Measurements from ENCODE around the gene RCOR1. TPM values are rescaled to one million over a fixed set of nuclear protein-coding genes. Genes with fewer than 3 reads are reported as not detected.
A peak's percentile ranks its signal among the peaks of the same experiment; 100 is the strongest.

RCOR1 gene
- total RNA-seq (10 to 100 TPM; 11.1 to 16.9 (median 13.2) TPM), polyA plus RNA-seq (1 to 10 TPM; 3.1 to 5.7 TPM)
- long read RNA-seq, donor 1, full-length matches to known transcripts = 4 of 9 reads
- long read RNA-seq, donor 1, partial matches to known transcripts = 4 of 9 reads
- long read RNA-seq, donor 1, other reads (novel, unspliced or antisense) = 1 of 9 reads
- long read RNA-seq, donor 2, full-length matches to known transcripts = 2 of 5 reads
- long read RNA-seq, donor 2, partial matches to known transcripts = 1 of 5 reads
- long read RNA-seq, donor 2, other reads (novel, unspliced or antisense) = 2 of 5 reads
- long read RNA-seq, donor 3, partial matches to known transcripts = 9 of 10 reads
- long read RNA-seq, donor 3, other reads (novel, unspliced or antisense) = 1 of 10 reads

DNA sequence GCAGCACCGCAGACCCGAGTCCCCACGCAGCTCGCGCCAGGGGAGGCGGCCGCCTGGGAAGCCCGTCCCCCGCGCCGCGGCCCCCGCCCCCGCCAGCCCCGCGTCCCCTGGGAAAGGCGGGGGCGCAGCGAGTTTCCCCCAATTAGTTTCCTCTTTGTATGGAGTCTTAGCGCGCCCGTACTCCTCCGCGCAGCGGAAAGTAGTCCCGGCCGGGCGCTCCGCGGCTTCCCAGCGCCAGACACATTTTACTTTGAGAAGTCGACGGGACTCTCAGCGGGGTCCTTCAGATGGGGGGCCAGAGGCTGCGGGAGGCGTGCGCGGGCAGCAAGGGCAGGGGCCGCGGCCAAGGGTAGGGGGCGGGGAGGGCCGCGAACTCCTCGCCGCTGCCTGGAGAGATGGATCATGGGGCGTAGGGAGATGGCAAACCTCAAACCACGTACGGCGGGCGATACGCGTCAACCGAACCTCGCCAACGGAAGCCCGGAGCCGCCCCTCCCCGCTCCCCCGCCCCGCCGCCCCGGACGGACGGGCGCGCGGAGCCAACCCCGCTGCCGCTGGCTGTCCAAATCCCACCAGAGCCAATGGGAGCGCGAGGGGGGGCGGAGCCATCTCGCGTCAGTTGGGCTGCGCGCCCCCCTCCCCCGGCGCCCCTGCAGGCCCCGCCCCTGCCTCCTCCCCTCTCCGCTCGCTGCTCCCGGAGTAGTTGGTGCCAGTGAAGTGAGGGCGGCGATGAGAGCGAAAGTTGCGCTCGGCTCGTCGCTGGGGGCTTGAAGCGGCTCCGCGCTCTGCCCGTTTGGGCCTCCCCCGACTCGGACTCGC lies at the start of gene RCOR1:
Gene RCOR1 (plus strand): TSS at position 706 of the 819 bp plus-strand sequence. CDS start 238 bp downstream, outside the sequence.
- 1% methylated on average over 69 to 96 of the region's 96 CpGs for WGBS, 2 donors
- H3K9me3 ChIP-seq = no peaks in the 10 kb centered on the region
- intact Hi-C loops (cut with DNase I) = loop anchor here in 7 of 10 donors (1.0 to 10.0 kb wide), 7 partner anchors 65 to 463 kb away; partner anchors contain the start of gene CDC42BPB (in 1 of the 7)
- ATAC-seq = peak; percentile 94 to 97 (median 96)
- H3K4me1 ChIP-seq = peaks cover 0 to 36% (median 29%) of the 10 kb centered on the region in 9 donors
- peak within 1 kb of the TSS; percentile 69 to 98 (median 93) for H3K4me3 ChIP-seq
- H3K36me3 ChIP-seq = peaks cover 0 to 5% (median 0%) of the 10 kb centered on the region in 9 donors
- peak within 1 kb of the TSS; percentile 87 to 100 (median 98) for H3K27ac ChIP-seq
- H3K27me3 ChIP-seq = no peaks in the 10 kb centered on the region
- DNase-seq = peak; percentile 98
- TF ChIP-seq, protein P1, sequence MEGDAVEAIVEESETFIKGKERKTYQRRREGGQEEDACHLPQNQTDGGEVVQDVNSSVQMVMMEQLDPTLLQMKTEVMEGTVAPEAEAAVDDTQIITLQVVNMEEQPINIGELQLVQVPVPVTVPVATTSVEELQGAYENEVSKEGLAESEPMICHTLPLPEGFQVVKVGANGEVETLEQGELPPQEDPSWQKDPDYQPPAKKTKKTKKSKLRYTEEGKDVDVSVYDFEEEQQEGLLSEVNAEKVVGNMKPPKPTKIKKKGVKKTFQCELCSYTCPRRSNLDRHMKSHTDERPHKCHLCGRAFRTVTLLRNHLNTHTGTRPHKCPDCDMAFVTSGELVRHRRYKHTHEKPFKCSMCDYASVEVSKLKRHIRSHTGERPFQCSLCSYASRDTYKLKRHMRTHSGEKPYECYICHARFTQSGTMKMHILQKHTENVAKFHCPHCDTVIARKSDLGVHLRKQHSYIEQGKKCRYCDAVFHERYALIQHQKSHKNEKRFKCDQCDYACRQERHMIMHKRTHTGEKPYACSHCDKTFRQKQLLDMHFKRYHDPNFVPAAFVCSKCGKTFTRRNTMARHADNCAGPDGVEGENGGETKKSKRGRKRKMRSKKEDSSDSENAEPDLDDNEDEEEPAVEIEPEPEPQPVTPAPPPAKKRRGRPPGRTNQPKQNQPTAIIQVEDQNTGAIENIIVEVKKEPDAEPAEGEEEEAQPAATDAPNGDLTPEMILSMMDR (IDR thresholded peaks at IDR 0.05) = no peak

DNA sequence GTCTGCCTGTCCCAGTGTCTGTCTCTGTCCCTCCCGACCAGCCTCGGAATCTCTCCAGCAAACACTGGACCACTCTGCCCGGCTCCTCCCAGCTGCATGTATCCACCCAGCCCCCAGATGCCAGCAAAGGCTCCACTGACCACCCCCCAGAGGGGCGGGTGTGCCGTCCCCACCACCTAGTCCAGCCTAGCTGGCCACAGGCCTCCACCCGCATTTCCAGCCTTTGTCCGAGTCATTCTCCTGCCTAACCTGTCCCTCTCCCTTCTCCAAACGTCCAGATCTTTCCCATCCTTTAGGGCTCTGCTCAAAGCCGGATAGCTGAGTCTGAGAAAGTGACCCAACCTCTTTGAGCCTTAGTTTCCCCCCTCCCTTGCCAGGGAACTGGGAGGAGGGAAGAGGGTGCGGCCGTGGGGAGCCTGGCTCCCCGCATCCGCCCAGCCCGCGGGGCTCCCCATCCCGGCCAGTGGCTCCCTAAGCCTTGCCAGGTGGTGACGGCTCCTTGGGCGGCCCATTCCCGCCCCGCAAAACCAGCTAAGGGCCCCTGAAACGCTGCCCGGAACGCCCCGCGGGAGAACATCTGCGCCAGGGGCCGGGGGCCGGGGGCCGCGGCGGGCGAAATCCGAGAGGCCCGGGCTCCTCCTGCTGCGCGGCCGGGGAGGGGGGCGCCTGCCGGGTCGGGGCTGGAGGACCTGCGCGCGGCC lies 48.3 kb upstream of the RCOR1 start:
- 16 to 18% methylated on average over 41 to 43 of the region's 43 CpGs for WGBS, 2 donors
- no peaks in the 10 kb centered on the region for H3K36me3 ChIP-seq
- no peak for ATAC-seq
- no peak overlapping the region for H3K27ac ChIP-seq
- intact Hi-C loops (cut with DNase I) = no loop called here
- H3K4me1 ChIP-seq = peaks cover 0 to 32% (median 24%) of the 10 kb centered on the region in 9 donors
- peak overlapping the region in 4 of 10 donors; percentile 13 to 37 (median 20) for H3K4me3 ChIP-seq
- no peaks in the 10 kb centered on the region for H3K9me3 ChIP-seq
- H3K27me3 ChIP-seq = peaks cover 6 to 64% (median 47%) of the 10 kb centered on the region in 7 donors
- TF ChIP-seq, protein P1 (IDR thresholded peaks at IDR 0.05) = no peak
- no peak for DNase-seq

DNA sequence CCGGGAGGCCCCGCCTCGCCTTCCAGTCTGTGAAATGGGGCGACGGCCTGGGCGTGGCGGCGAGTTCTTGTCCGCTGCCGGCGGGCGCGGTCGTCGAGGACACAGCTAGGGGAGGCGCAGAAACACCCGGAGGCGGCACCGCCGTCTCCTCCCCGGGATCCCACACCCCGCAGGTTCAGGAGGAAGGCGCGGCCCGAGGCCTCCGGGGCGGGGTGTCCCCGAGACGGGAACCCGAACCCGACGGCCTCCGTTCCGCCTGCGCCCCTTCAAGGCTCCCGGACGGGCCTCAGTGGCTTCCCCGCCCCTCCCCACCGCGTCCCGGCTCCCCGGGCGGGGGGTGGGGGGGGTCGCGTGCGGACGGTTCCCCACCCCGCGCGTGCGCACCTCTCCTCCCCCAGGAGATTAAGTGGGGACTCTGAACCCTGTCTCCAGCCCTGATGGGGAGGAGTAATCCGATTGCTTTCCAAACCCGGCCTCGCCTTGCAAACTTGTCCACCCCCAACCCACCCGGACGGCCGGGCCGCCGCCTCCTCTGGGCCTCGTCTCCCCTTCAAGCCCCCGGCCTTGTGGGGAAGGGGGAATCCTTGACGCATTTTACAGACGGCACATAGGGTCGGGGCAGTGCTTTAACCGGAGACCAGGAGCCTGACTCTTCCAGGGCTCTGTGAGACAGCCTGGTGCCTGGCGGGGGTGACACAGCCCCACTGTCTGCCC lies 47.5 kb upstream of the RCOR1 start:
- ATAC-seq = peak in 2 of 8 donors; percentile 20 to 23
- no peaks in the 10 kb centered on the region for H3K9me3 ChIP-seq
- no peak overlapping the region for H3K27ac ChIP-seq
- H3K27me3 ChIP-seq = peaks cover 6 to 64% (median 47%) of the 10 kb centered on the region in 7 donors
- TF ChIP-seq, protein P1 (IDR thresholded peaks at IDR 0.05) = no peak
- 6 to 8% methylated on average over 64 to 66 of the region's 66 CpGs for WGBS, 2 donors
- H3K4me1 ChIP-seq = peaks cover 0 to 25% (median 17%) of the 10 kb centered on the region in 9 donors
- no peaks in the 10 kb centered on the region for H3K36me3 ChIP-seq
- intact Hi-C loops (cut with DNase I) = no loop called here
- DNase-seq = no peak
- peak overlapping the region in 5 of 10 donors; percentile 10 to 37 (median 14) for H3K4me3 ChIP-seq

All from heart right ventricle (tissue), 16 donors.